Endodermal cell (in vitro differentiated cells): ENCODE data around the gene TMEM154. TPM values are rescaled to one million over a fixed set of nuclear protein-coding genes. Genes with fewer than 3 reads are reported as not detected.

Experiments
- DNase-seq: peaks from one replicate; pipeline ENCODE4 v3.0.0-alpha.2; 2017
- H3K27ac ChIP-seq: 2 replicates; pipeline ENCODE4 v1.5.1; 2013; ENCODE audit warnings: mild to moderate bottlenecking, low read depth, low read length, moderate library complexity
- H3K27me3 ChIP-seq: 2 replicates; pipeline ENCODE4 v1.6.1; 2013; ENCODE audit warnings: mild to moderate bottlenecking, low read length, moderate library complexity; ENCODE audit not compliant: insufficient read depth, control insufficient read depth, poor library complexity, severe bottlenecking
- H3K36me3 ChIP-seq: 2 replicates; pipeline ENCODE4 v1.7.0; 2013; ENCODE audit warnings: mild to moderate bottlenecking, low read length, moderate library complexity; ENCODE audit not compliant: control insufficient read depth, insufficient read depth
- H3K4me1 ChIP-seq: one replicate; pipeline ENCODE4 v1.7.0; 2013; ENCODE audit warnings: low read length; ENCODE audit not compliant: control insufficient read depth, insufficient read depth
- H3K4me3 ChIP-seq: 2 replicates; pipeline ENCODE4 v1.5.1; 2013; ENCODE audit warnings: mild to moderate bottlenecking, low read length, moderate library complexity
- H3K9ac ChIP-seq: 2 replicates; pipeline ENCODE4 v1.6.1; 2013; ENCODE audit warnings: mild to moderate bottlenecking, low read length, moderate library complexity; ENCODE audit not compliant: poor library complexity, severe bottlenecking; ENCODE audit errors: extremely low read depth
- H3K9me3 ChIP-seq: 2 replicates; pipeline ENCODE4 v1.6.1; 2013; ENCODE audit warnings: mild to moderate bottlenecking, low read length, moderate library complexity; ENCODE audit not compliant: control insufficient read depth
- H3K27ac Mint-ChIP-seq: 2 replicates; pipeline ENCODE4 v1.8.0; 2020; ENCODE audit warnings: mixed read lengths
- H3K27me3 Mint-ChIP-seq: 2 replicates; pipeline ENCODE4 v1.8.0; 2021; ENCODE audit warnings: mild to moderate bottlenecking, mixed read lengths; ENCODE audit not compliant: insufficient read depth
- H3K36me3 Mint-ChIP-seq: 2 replicates; pipeline ENCODE4 v1.8.0; 2020; ENCODE audit warnings: low read depth, mixed read lengths
- H3K4me1 Mint-ChIP-seq: 2 replicates; pipeline ENCODE4 v1.8.0; 2020; ENCODE audit warnings: mixed read lengths
- H3K4me3 Mint-ChIP-seq: 2 replicates; pipeline ENCODE4 v1.8.0; 2020; ENCODE audit warnings: mild to moderate bottlenecking, moderate library complexity, mixed read lengths
- H3K9me3 Mint-ChIP-seq: 2 replicates; pipeline ENCODE4 v1.8.0; 2020; ENCODE audit warnings: mild to moderate bottlenecking, mixed read lengths
- WGBS, 2 experiments: methylation state at CpG; one replicate each; pipeline versions ENCODE4 v1.1.5 to v1.1.7; 2013; ENCODE audit warnings: missing lambda C conversion rate in 2 of 2, mixed read lengths in 1 of 2; ENCODE audit not compliant: insufficient coverage in 1 of 2, insufficient read length in 1 of 2; 5-methylcytosine and 5-hydroxymethylcytosine counted together
- total RNA-seq, 2 donors: library from RNA; stranded (reverse); fragmentation: NEBNext Ultra II Directional in 1 of 2; extraction: Animal tissue kit (Norgen Biotek cat#: 25700) in 1 of 2; gene quantifications; 2 replicates in 1 of 2; 3 replicates in 1 of 2; pipeline ENCODE4 v1.2.1, GENCODE V29; 2021
- TF ChIP-seq, protein P1 (sequence below): fragments of 200-600 bp; sonication (generic); conservative IDR thresholded peaks from 2 replicates; pipeline ENCODE4 v1.5.0; 2021; ENCODE audit warnings: antibody characterized with exemption, mild to moderate bottlenecking

Gene TMEM154
- total RNA-seq, 2 donors from 2014 or later: 0.81 to 1.6 TPM

DNA sequence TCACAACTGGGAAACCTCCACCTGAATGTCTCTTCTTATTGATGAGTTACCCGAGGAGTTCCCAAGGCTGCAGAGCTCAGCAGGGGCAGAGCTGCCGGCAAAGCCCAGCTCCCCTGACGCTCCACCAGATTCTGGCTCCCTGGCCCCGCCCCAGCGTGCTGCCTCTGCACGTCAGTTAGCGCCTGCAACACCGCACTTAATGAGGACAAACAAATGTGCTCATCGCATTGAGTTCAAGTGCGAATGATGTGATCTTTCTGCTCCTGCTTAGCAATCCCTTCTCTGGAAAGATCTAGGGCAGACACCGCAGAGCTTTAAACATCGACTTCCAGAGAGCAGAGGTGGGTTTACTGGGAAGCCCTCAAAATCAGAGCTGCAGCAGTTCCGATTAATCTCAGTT lies 88.4 kb downstream of the TMEM154 start:
- H3K27ac ChIP-seq: no peak overlapping the region
- H3K36me3 ChIP-seq: no peaks in the 10 kb centered on the region
- H3K4me1 Mint-ChIP-seq: peaks cover 18% of the 10 kb centered on the region
- H3K9ac ChIP-seq: peak overlapping the region; percentile 19
- H3K27me3 ChIP-seq: no peaks in the 10 kb centered on the region
- no peaks in the 10 kb centered on the region for H3K27me3 Mint-ChIP-seq
- TF ChIP-seq, protein P1, sequence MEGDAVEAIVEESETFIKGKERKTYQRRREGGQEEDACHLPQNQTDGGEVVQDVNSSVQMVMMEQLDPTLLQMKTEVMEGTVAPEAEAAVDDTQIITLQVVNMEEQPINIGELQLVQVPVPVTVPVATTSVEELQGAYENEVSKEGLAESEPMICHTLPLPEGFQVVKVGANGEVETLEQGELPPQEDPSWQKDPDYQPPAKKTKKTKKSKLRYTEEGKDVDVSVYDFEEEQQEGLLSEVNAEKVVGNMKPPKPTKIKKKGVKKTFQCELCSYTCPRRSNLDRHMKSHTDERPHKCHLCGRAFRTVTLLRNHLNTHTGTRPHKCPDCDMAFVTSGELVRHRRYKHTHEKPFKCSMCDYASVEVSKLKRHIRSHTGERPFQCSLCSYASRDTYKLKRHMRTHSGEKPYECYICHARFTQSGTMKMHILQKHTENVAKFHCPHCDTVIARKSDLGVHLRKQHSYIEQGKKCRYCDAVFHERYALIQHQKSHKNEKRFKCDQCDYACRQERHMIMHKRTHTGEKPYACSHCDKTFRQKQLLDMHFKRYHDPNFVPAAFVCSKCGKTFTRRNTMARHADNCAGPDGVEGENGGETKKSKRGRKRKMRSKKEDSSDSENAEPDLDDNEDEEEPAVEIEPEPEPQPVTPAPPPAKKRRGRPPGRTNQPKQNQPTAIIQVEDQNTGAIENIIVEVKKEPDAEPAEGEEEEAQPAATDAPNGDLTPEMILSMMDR: no peak
- H3K27ac Mint-ChIP-seq: peak overlapping the region; percentile 59
- no peaks in the 10 kb centered on the region for H3K9me3 ChIP-seq
- H3K4me3 ChIP-seq: peak overlapping the region; percentile 45
- H3K4me3 Mint-ChIP-seq: peak overlapping the region; percentile 47
- H3K36me3 Mint-ChIP-seq: no peaks in the 10 kb centered on the region
- WGBS, 2 experiments: 12 to 18% methylated on average over 10 to 13 of the region's 13 CpGs
- peak; percentile 96 for DNase-seq
- H3K4me1 ChIP-seq: peaks cover 6% of the 10 kb centered on the region
- peaks cover 5% of the 10 kb centered on the region for H3K9me3 Mint-ChIP-seq

DNA sequence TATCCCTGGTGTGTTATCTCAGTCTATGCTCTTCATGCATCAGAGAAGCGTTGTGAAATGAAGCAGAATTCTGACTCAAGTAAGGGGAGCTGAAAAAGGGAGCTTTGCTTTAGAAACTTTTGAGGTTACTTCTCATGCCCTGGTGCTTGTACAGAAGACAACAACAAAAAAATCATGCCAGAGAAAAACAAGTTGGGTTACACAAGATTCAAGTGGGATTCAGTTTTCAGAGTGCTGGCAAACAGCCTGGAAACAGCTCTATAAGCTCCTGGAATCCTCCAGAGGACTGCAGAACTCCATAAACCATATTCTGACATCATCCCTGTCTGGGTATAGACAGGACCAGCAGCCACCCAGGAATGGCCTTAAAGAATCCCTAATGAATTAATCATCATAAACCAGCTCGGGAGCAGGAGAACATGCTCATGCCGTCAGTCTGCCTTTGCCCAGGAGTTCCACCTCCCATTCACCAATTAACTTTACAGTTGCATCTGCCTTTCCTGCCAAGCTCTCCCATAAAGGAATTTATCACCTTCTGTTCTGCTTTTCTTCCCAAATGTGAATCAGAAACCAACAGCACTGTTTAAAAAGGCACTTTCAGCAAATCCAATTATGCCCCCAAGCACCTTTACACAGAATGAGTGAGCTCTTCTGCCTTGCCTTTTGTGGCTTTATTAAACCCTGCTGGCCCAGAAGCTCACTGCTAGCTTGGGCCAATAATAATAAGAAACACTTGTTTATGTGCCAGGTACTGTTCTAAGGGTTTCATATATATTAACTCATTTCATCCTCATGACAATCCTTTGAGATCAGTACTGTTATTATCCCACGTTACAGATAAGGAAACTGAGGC lies 89.4 kb downstream of the TMEM154 start:
- Histone ChIP-seq H3K9me3 (no peaks in the 10 kb centered on the region), H3K9ac (no peak overlapping the region), H3K4me1 (peaks cover 6% of the 10 kb centered on the region), H3K27ac (no peak overlapping the region), H3K4me3 (no peak overlapping the region), H3K27me3 (no peaks in the 10 kb centered on the region), H3K36me3 (no peaks in the 10 kb centered on the region)
- Mint-ChIP-seq H3K4me3 (no peak overlapping the region), H3K27me3 (no peaks in the 10 kb centered on the region), H3K27ac (no peak overlapping the region), H3K9me3 (peaks cover 5% of the 10 kb centered on the region), H3K36me3 (no peaks in the 10 kb centered on the region), H3K4me1 (peaks cover 18% of the 10 kb centered on the region)
- 64 to 79% methylated on average over 2 to 4 of the region's 4 CpGs for WGBS, 2 experiments
- TF ChIP-seq, protein P1: no peak
- DNase-seq: no peak

DNA sequence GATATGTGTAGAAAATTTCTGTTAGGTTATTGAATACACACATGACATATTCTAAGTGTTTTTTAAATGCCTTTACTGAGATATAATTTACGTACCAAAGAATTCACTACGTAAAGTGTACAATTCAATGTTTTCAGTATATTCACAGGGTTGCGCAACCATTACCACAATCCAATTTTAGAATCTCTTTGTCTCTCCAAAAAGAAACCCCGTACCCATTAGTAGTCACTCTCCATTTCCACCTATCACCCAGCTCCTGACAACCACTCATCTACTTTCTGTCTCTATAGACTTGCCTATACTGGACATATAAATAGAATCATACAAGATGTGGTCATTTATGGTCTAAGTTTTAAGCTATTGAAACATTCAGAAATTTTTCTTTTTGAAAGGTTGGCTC lies 90.9 kb downstream of the TMEM154 start:
- 95% methylated on average over 4 of the region's 4 CpGs; no CpG with 5 or more reads in 1 of the 2 experiments for WGBS, 2 experiments

More for the DNA sequence above, 90.9 kb downstream of the TMEM154 start:
- peaks cover 18% of the 10 kb centered on the region for H3K4me1 Mint-ChIP-seq
- Histone ChIP-seq H3K9me3 (no peaks in the 10 kb centered on the region), H3K4me1 (peaks cover 6% of the 10 kb centered on the region), H3K4me3 (no peak overlapping the region), H3K9ac (no peak overlapping the region), H3K27ac (no peak overlapping the region), H3K27me3 (no peaks in the 10 kb centered on the region), H3K36me3 (no peaks in the 10 kb centered on the region)
- H3K27ac Mint-ChIP-seq: no peak overlapping the region
- TF ChIP-seq, protein P1: no peak
- H3K9me3 Mint-ChIP-seq: peaks cover 5% of the 10 kb centered on the region
- H3K27me3 Mint-ChIP-seq: no peaks in the 10 kb centered on the region
- no peaks in the 10 kb centered on the region for H3K36me3 Mint-ChIP-seq
- no peak overlapping the region for H3K4me3 Mint-ChIP-seq
- DNase-seq: no peak
